ENCODE data around the gene CSNK2B.
A peak's percentile ranks its signal among the peaks of the same experiment; 100 is the strongest.

Gene CSNK2B

DNA sequence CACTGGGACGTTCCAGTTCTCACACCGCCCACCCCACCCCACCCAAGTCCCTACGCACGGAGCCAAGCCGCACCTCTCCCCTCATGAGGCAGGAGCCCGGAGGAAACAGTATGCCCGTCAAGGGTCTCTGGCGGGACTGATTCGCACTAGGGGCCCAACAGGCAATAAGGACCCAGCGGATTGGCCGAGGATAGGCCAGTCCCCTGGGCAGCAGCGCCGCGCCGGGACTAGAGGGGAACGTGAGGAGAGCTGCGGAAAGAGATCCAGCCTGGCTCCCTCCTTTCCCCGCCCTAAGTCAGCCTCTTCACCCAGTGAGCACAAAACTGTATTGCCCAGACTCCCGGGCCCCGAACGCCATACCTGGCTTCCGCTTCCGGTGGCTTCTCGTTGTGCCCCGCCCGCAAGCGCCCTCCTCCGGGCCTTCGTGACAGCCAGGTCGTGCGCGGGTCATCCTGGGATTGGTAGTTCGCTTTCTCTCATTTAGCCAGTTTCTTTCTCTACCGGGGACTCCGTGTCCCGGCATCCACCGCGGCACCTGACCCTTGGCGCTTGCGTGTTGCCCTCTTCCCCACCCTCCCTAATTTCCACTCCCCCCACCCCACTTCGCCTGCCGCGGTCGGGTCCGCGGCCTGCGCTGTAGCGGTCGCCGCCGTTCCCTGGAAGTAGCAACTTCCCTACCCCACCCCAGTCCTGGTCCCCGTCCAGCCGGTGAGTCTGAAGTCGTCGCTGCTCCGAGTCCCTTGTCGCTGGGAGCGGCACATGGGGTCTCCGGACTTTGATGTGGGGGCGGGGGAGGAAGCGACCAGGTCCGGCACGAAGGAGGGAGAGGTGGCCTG, at the start of gene CSNK2B:
Gene CSNK2B, plus strand, starts transcription at position 580 of the 836 bp plus-strand sequence. CDS start 752 bp downstream, outside the sequence.
- ChIA-PET POLR2A (interaction anchor here (1.8 to 3.5 kb wide), 3 partner anchors 13 to 162 kb away, joined by 5 to 31 read pairs (median 7); partner anchors contain the start of genes ABHD16A, BAG6 and HSPA1B), CTCF (interaction anchor here (1.0 kb wide), 1 partner anchor 104 kb away, joined by 4 read pairs; no protein-coding TSS in a partner anchor)
- no peak for TF ChIP-seq CTCF (IDR thresholded peaks at IDR 0.05; ENCODE audit: insufficient read depth, low read length, missing control alignments)
- no peak for DNase-seq (ENCODE audit: low read depth, low spot score)
- peak within 1 kb of the TSS; percentile 98 for H3K4me3 ChIP-seq (ENCODE audit: low read depth, low read length)

DNA sequence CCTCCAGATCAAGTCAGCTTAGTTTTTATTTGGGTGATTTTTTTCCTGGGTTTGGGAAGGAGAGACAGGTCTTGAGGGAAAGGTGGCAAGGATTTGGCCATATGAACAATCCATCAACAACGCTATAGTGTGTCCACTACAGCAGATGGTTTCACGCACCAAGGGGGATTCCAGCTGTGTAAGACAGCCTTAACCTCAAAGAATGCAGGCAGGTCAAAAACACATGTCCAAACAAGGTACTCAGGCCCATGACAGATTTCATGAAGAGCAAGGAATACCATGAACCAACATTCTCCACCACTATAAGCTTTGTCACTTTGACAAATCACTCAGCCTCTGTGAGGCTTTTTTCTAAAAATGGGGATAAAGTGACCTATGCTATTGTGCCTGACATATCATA, 48.9 kb upstream of the CSNK2B start:
- DNase-seq (ENCODE audit: low read depth, low spot score): no peak
- H3K4me3 ChIP-seq (ENCODE audit: low read depth, low read length): no peak overlapping the region
- CTCF ChIA-PET: interaction anchor here (1.2 to 12.1 kb wide), 2 partner anchors 20 to 66 kb away, joined by 3 to 148 read pairs; no protein-coding TSS in a partner anchor
- TF ChIP-seq CTCF (IDR thresholded peaks at IDR 0.05; ENCODE audit: insufficient read depth, low read length, missing control alignments): no peak
- POLR2A ChIA-PET: no interaction called here

- peak overlapping the region; percentile 80 for H3K4me3 ChIP-seq (ENCODE audit: low read depth, low read length)
- ChIA-PET POLR2A (interaction anchor here (1.5 kb wide), 1 partner anchor 32 kb away, joined by 3 read pairs; the partner anchor contains the start of gene BAG6), CTCF (interaction anchor here (0.6 to 1.3 kb wide), 3 partner anchors 18 to 73 kb away, joined by 3 read pairs; partner anchors contain the start of gene ATP6V1G2)
- no peak for TF ChIP-seq CTCF (IDR thresholded peaks at IDR 0.05; ENCODE audit: insufficient read depth, low read length, missing control alignments)
- DNase-seq (ENCODE audit: low read depth, low spot score): peak; percentile 95
Observed at GRCh38 chr6:31619805-31620585, 45.9 kb upstream of the CSNK2B start.

DNA sequence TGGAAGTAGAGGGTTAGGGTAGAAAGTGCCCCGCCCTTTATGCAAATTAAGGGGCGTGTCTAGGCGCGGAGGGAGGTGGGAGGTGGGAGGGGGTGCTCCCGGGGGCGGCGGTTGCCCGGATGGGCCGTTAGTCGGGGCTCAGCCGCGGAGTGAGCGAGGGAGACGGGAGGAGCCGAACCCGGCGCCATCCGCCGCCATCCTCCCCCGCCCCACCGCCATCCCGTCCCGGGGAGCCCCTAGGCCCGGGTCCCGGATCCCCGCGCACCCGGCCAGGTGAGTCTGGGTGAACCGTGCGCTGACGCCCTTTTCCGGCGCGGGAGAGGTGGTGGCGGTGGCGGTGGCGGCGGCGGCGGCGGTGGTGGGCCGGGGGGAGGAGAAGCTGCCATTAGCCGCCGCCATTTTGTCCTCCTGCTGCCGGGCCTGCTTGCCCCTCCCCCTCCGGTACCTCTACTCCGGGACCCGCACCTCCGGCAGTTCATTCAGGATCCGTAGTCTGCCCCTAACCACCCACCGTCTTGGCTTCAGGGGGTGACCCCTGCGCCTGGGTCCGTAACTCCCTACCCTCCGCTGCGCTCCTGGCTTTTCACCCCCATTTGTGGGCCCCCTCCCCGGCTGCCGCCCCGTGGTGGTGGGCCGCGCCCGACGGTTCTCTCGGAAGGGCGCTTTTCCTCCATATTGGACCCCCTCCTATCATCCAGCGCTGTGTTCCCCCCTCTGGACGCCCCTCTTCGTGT, 45.1 kb upstream of the CSNK2B start, which contains the start of gene PRRC2A:
Gene PRRC2A, plus strand, starts transcription at position 130 of the 734 bp plus-strand sequence. CDS start 2,075 bp downstream, outside the sequence.
- no peak for DNase-seq (ENCODE audit: low read depth, low spot score)
- ChIA-PET POLR2A (interaction anchor here (1.4 to 3.1 kb wide), 3 partner anchors 18 to 40 kb away, joined by 3 to 16 read pairs (median 4); partner anchors contain the start of genes BAG6 and C6orf47), CTCF (interaction anchor here (1.0 to 2.7 kb wide), 4 partner anchors 19 to 74 kb away, joined by 3 to 17 read pairs (median 4); partner anchors contain the start of genes ATP6V1G2 and NFKBIL1)
- TF ChIP-seq CTCF (IDR thresholded peaks at IDR 0.05; ENCODE audit: insufficient read depth, low read length, missing control alignments): no peak
- H3K4me3 ChIP-seq (ENCODE audit: low read depth, low read length): peak within 1 kb of the TSS; percentile 97

- DNase-seq (ENCODE audit: low read depth, low spot score): no peak
- peak overlapping the region; percentile 97 for H3K4me3 ChIP-seq (ENCODE audit: low read depth, low read length)
- CTCF ChIA-PET: interaction anchor here (1.1 to 2.7 kb wide), 2 partner anchors 41 to 75 kb away, joined by 4 to 17 read pairs; partner anchors contain the start of genes ATP6V1G2 and NFKBIL1
- POLR2A ChIA-PET: interaction anchor here (0.6 to 3.1 kb wide), 6 partner anchors 13 to 328 kb away, joined by 3 to 16 read pairs (median 5); partner anchors contain the start of gene C6orf47
- TF ChIP-seq CTCF (IDR thresholded peaks at IDR 0.05; ENCODE audit: insufficient read depth, low read length, missing control alignments): no peak
Observed at GRCh38 chr6:31621320-31621939, 44.5 kb upstream of the CSNK2B start.
